Naive thymus-derived CD8-positive, alpha-beta T cell (primary cell): ENCODE data around the gene PIN1. TPM values are rescaled to one million over a fixed set of nuclear protein-coding genes. Genes with fewer than 3 reads are reported as not detected.

ENCODE experiments used
- ATAC-seq, 2 donors: fragments of 150-1000 bp; cut with Tn5 transposase in 1 of 2; sonication (Bioruptor Pico), chemical (Tn5 transposase) in 1 of 2; 1 replicate in 1 of 2; 2 replicates in 1 of 2; pipeline ENCODE4 v1.10.0; 2021; ENCODE audit warnings: mild to moderate bottlenecking in 2 of 2, moderate library complexity in 2 of 2
- POLR2A ChIA-PET: fragments of 350-600 bp; sonication (Branson Sonifier 250); formaldehyde crosslinking; loops from one replicate; lab custom pipeline; 2021; ENCODE audit warnings: antibody characterized with exemption; lab: Charles Lee
- DNase-seq, 10 donors: peaks; one replicate each; pipeline versions ENCODE4 v3.0.0 to v3.0.0-alpha.2; 2020 to 2022
- H3K27ac Mint-ChIP-seq, 10 donors: one replicate each; pipeline ENCODE4 v1.8.0; 2020 to 2022; ENCODE audit warnings: mild to moderate bottlenecking in 10 of 10, mixed read lengths in 10 of 10, moderate library complexity in 4 of 10, inconsistent platforms in 1 of 10
- H3K27me3 Mint-ChIP-seq, 5 donors: one replicate each; pipeline ENCODE4 v1.8.0; 2021 to 2022; ENCODE audit warnings: mixed read lengths in 5 of 5
- H3K36me3 Mint-ChIP-seq, 3 donors: one replicate each; pipeline ENCODE4 v1.8.0; 2020 to 2022; ENCODE audit warnings: mixed read lengths in 3 of 3, mild to moderate bottlenecking in 2 of 3, inconsistent platforms in 1 of 3
- H3K4me1 Mint-ChIP-seq, 4 donors: one replicate each; pipeline ENCODE4 v1.8.0; 2021 to 2022; ENCODE audit warnings: mixed read lengths in 4 of 4
- H3K4me3 Mint-ChIP-seq, 10 donors: one replicate each; pipeline ENCODE4 v1.8.0; 2020 to 2022; ENCODE audit warnings: mild to moderate bottlenecking in 10 of 10, mixed read lengths in 10 of 10, moderate library complexity in 6 of 10, inconsistent platforms in 1 of 10
- H3K9me3 Mint-ChIP-seq, 9 donors: one replicate each; pipeline ENCODE4 v1.8.0; 2020 to 2022; ENCODE audit warnings: mixed read lengths in 9 of 9, mild to moderate bottlenecking in 3 of 9, inconsistent platforms in 1 of 9, moderate library complexity in 1 of 9
- polyA plus RNA-seq, 3 donors: library from polyadenylated mRNA; unstranded; fragments of 300-500 nt; fragmentation: Illumina TruSeq; gene quantifications; one replicate each; pipeline ENCODE4 v1.2.3, GENCODE V29; 2021
- total RNA-seq, 8 experiments: library from RNA in 2 of 8; stranded (reverse) in 2 of 8; gene quantifications; one replicate each; pipeline ENCODE4 v1.2.3 and lab custom pipeline; 2021 to 2026

PIN1 gene
- total and polyA plus RNA-seq, 5 experiments from 2014 or later = 63.3 to 126 (median 85.3) TPM

DNA sequence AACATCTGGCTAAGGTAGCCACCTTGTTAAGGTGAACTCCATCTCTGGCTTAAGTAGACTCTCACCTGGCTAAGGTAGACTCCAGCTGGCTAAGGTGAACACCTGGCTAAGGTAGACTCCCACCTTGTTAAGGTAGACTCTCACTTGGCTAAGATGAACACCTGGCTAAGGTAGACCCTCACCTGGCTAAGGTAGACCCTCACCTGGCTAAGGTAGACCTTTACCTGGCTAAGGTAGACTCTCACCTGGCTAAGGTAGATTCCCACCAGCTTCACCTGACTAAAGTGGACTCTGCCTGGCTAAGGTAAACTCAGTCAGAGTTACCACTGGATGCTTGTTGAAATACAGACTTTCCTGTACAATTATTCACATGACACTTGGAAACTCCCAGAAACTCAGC, 23.6 kb downstream of the PIN1 start:
- ATAC-seq (no peak), DNase-seq (no peak)
- Mint-ChIP-seq H3K27ac (peak overlapping the region; percentile 78 to 99 (median 98)), H3K27me3 (no peaks in the 10 kb centered on the region), H3K36me3 (peaks cover 3 to 11% (median 9%) of the 10 kb centered on the region in 3 donors), H3K9me3 (no peaks in the 10 kb centered on the region), H3K4me1 (peaks cover 44 to 92% (median 76%) of the 10 kb centered on the region in 4 donors), H3K4me3 (peak overlapping the region; percentile 90 to 99 (median 95))
- POLR2A ChIA-PET = interaction anchor here (0.5 to 3.5 kb wide), 12 partner anchors 8 to 378 kb away, joined by 4 to 15 read pairs (median 6); partner anchors contain the start of genes FBXL12, PIN1 and UBL5

GRCh38 chr19:9860407-9860806, 25.3 kb downstream of the PIN1 start:
- H3K9me3 Mint-ChIP-seq = no peaks in the 10 kb centered on the region
- H3K4me1 Mint-ChIP-seq = peaks cover 45 to 94% (median 86%) of the 10 kb centered on the region in 4 donors
- H3K4me3 Mint-ChIP-seq = peak overlapping the region in 2 of 10 donors; percentile 36 to 76
- POLR2A ChIA-PET = interaction anchor here (0.6 to 1.7 kb wide), 3 partner anchors 42 to 1342 kb away, joined by 3 to 4 read pairs (median 4); partner anchors contain the start of gene FBXL12
- peak overlapping the region in 7 of 10 donors; percentile 24 to 99 (median 43) for H3K27ac Mint-ChIP-seq
- ATAC-seq = no peak
- peaks cover 0 to 5% (median 3%) of the 10 kb centered on the region in 3 donors for H3K36me3 Mint-ChIP-seq
- no peak for DNase-seq
- no peaks in the 10 kb centered on the region for H3K27me3 Mint-ChIP-seq

DNA sequence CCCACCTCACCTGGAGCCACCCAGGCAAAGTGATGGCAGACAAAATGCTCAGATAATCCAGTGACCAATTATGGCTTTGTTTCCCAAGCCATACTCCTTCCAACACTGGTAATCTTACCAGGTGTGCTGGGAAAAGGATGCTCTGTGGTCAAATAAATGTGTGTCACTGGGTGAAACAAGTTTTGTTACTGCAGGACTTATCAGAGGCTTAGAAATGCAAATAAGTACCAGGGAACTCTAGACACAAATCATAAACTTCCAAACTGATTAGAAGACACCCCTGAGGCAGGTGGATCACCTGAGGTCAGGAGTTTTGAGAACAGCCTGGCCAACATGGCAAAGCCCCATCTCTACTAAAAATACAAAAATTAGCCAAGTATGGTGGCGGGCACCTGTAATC, 26.4 kb downstream of the PIN1 start:
- no peaks in the 10 kb centered on the region for H3K9me3 Mint-ChIP-seq
- H3K4me3 Mint-ChIP-seq = peak overlapping the region in 5 of 10 donors; percentile 22 to 81 (median 75)
- POLR2A ChIA-PET = interaction anchor here (1.4 kb wide), 1 partner anchor 27 kb away, joined by 6 read pairs; the partner anchor contains the start of gene PIN1
- no peaks in the 10 kb centered on the region for H3K36me3 Mint-ChIP-seq
- DNase-seq (no peak), ATAC-seq (no peak)
- peaks cover 50 to 94% (median 91%) of the 10 kb centered on the region in 4 donors for H3K4me1 Mint-ChIP-seq
- no peaks in the 10 kb centered on the region for H3K27me3 Mint-ChIP-seq
- H3K27ac Mint-ChIP-seq = peak overlapping the region in 8 of 10 donors; percentile 4 to 99 (median 88)

DNA sequence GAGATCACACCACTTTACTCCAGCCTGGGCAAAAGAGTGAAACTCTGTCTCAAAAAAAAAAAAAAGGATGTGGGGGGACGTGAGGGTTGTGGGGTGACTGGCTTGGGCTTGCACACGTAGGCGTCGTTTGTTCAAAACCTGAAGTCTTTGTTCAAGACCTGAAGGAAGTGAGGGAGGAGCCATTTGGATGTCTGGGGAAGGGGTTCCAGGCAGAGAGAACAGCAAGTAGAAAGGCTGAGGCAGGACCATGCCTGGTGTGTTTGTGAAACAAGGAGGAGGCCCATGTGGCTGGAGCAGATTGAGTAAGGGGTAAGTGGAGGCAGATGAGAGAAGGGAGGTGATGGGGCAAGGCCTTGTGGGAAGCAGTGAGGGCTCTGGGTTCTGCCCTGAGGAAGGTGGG, 27.8 kb downstream of the PIN1 start:
- Mint-ChIP-seq H3K36me3 (no peaks in the 10 kb centered on the region), H3K4me1 (peaks cover 46 to 89% (median 84%) of the 10 kb centered on the region in 4 donors), H3K27me3 (no peaks in the 10 kb centered on the region), H3K9me3 (no peaks in the 10 kb centered on the region), H3K4me3 (peak overlapping the region; percentile 67 to 90 (median 78)), H3K27ac (peak overlapping the region; percentile 89 to 99 (median 96))
- POLR2A ChIA-PET = interaction anchor here (0.6 to 2.5 kb wide), 8 partner anchors 28 to 1417 kb away, joined by 3 to 14 read pairs (median 4); partner anchors contain the start of genes PIN1 and UBL5
- peak; percentile 19 to 50 for ATAC-seq
- DNase-seq = peak in 5 of 10 donors; percentile 29 to 63 (median 35)

- Mint-ChIP-seq H3K27ac (peak overlapping the region; percentile 89 to 99 (median 96)), H3K36me3 (no peaks in the 10 kb centered on the region), H3K9me3 (no peaks in the 10 kb centered on the region), H3K4me3 (peak overlapping the region; percentile 67 to 90 (median 78)), H3K4me1 (peaks cover 38 to 81% (median 76%) of the 10 kb centered on the region in 4 donors), H3K27me3 (no peaks in the 10 kb centered on the region)
- peak; percentile 77 to 81 for ATAC-seq
- peak in 6 of 10 donors; percentile 14 to 53 (median 36) for DNase-seq
- POLR2A ChIA-PET = interaction anchor here (0.6 to 2.5 kb wide), 7 partner anchors 11 to 45 kb away, joined by 3 to 14 read pairs (median 5); partner anchors contain the start of genes FBXL12, PIN1 and UBL5
These were observed 28.6 kb downstream of the PIN1 start for GRCh38 chr19:9863759-9864158.

GRCh38 chr19:9865732-9866501, 30.8 kb downstream of the PIN1 start:
- Mint-ChIP-seq H3K9me3 (no peaks in the 10 kb centered on the region), H3K27ac (peak overlapping the region; percentile 51 to 96 (median 90)), H3K4me1 (peaks cover 34 to 62% (median 59%) of the 10 kb centered on the region in 4 donors), H3K36me3 (peaks cover 0 to 5% (median 0%) of the 10 kb centered on the region in 3 donors), H3K4me3 (peak overlapping the region; percentile 56 to 87 (median 69)), H3K27me3 (no peaks in the 10 kb centered on the region)
- POLR2A ChIA-PET = interaction anchor here (0.7 to 2.0 kb wide), 3 partner anchors 8 to 13 kb away, joined by 3 to 7 read pairs (median 4); no protein-coding TSS in a partner anchor
- ATAC-seq (peak; percentile 82 to 86), DNase-seq (peak in 9 of 10 donors; percentile 28 to 81 (median 63))

- no peak overlapping the region for H3K27ac Mint-ChIP-seq
- POLR2A ChIA-PET = interaction anchor here (0.7 kb wide), 1 partner anchor 13 kb away, joined by 3 read pairs; no protein-coding TSS in a partner anchor
- H3K36me3 Mint-ChIP-seq = peaks cover 0 to 5% (median 0%) of the 10 kb centered on the region in 3 donors
These were observed 34.0 kb downstream of the PIN1 start for GRCh38 chr19:9868983-9869617.

DNA sequence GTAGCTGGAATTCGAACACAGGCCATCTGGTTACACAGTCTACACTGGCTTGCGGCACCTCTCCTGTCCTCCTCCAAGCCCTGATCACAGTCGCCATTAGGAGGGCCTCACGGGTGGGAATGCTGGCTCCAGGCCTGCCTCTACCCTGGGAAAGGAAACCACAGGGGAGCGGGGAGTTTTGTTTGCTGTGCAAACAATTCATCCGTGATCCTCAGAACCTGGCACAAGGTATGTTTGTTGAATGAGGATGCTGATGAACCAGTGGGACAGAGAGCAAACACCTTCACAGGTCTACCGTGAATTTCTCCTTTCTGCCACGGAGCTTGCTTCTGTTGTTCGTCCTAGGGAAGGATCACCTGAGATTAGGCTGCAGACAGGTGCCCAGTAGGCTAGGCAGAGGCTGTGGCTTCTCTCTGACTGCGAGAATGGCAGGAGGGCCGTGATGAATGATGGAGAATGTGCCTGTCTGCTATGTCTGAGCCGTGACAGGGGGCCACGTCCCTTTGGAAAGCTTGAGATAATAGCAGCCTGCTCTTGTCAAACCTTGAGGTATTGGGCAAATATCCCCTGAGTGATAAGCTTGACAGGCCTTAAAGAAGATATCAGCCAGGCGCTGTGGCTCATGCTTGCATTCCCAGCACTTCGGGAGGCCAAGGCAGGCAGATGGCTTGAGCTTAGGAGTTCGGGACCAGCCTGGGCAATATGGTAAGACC, 36.7 kb downstream of the PIN1 start:
- ATAC-seq (no peak), DNase-seq (no peak)
- H3K9me3 Mint-ChIP-seq = no peaks in the 10 kb centered on the region
- H3K4me1 Mint-ChIP-seq = peaks cover under 1 to 14% (median 3%) of the 10 kb centered on the region in 4 donors
- POLR2A ChIA-PET = interaction anchor here (0.7 kb wide), 1 partner anchor 552 kb away, joined by 4 read pairs; no protein-coding TSS in a partner anchor
- no peaks in the 10 kb centered on the region for H3K27me3 Mint-ChIP-seq
- H3K27ac Mint-ChIP-seq = peak overlapping the region in 1 of 10 donors; percentile 43
- H3K36me3 Mint-ChIP-seq = peaks cover 0 to 5% (median 0%) of the 10 kb centered on the region in 3 donors
- H3K4me3 Mint-ChIP-seq = no peak overlapping the region

More at GRCh38 chr19:9868983-9869617, 34.0 kb downstream of the PIN1 start:
- ATAC-seq (no peak), DNase-seq (no peak)
- Mint-ChIP-seq H3K4me1 (peaks cover 15 to 36% (median 27%) of the 10 kb centered on the region in 4 donors), H3K27me3 (no peaks in the 10 kb centered on the region), H3K4me3 (no peak overlapping the region), H3K9me3 (no peaks in the 10 kb centered on the region)

- no peak for ATAC-seq
- no peak for DNase-seq
- Mint-ChIP-seq H3K9me3 (no peaks in the 10 kb centered on the region), H3K4me1 (peaks cover 0 to 6% (median 0%) of the 10 kb centered on the region in 4 donors), H3K27ac (peak overlapping the region in 3 of 10 donors; percentile 11 to 48 (median 20)), H3K4me3 (no peak overlapping the region), H3K36me3 (peaks cover 0 to 5% (median 0%) of the 10 kb centered on the region in 3 donors), H3K27me3 (no peaks in the 10 kb centered on the region)
- POLR2A ChIA-PET = no interaction called here
These were observed 37.6 kb downstream of the PIN1 start for GRCh38 chr19:9872618-9873242.

GRCh38 chr19:9875031-9875627, 40.0 kb downstream of the PIN1 start:
- POLR2A ChIA-PET = interaction anchor here (0.6 kb wide), 1 partner anchor 17 kb away, joined by 3 read pairs; no protein-coding TSS in a partner anchor
- Mint-ChIP-seq H3K36me3 (peaks cover 0 to 4% (median 0%) of the 10 kb centered on the region in 3 donors), H3K27ac (peak overlapping the region in 1 of 10 donors; percentile 55), H3K27me3 (no peaks in the 10 kb centered on the region), H3K9me3 (no peaks in the 10 kb centered on the region), H3K4me3 (no peak overlapping the region), H3K4me1 (peaks cover 0 to 4% (median under 1%) of the 10 kb centered on the region in 4 donors)
- no peak for DNase-seq
- no peak for ATAC-seq

- H3K27me3 Mint-ChIP-seq = no peaks in the 10 kb centered on the region
- H3K27ac Mint-ChIP-seq = peak overlapping the region in 2 of 10 donors; percentile 14 to 55
- POLR2A ChIA-PET = no interaction called here
- no peaks in the 10 kb centered on the region for H3K36me3 Mint-ChIP-seq
- H3K9me3 Mint-ChIP-seq = no peaks in the 10 kb centered on the region
- H3K4me1 Mint-ChIP-seq = peaks cover 0 to 3% (median under 1%) of the 10 kb centered on the region in 4 donors
- no peak for ATAC-seq
- DNase-seq = no peak
- H3K4me3 Mint-ChIP-seq = no peak overlapping the region
These were observed 40.7 kb downstream of the PIN1 start for GRCh38 chr19:9875796-9876195.
